B cell (primary cell): ENCODE measurements around the gene PET100.

ENCODE experiments used
- CTCF ChIP-seq: fragments of 200-600 bp; IDR thresholded peaks from one replicate; pipeline ENCODE4 v1.8.0; 2022; ENCODE audit warnings: antibody characterized with exemption, mild to moderate bottlenecking
- EZH2 ChIP-seq: IDR thresholded peaks from 2 replicates; pipeline ENCODE4 v1.6.1; 2012; ENCODE audit warnings: borderline replicate concordance, low read depth, mild to moderate bottlenecking, moderate library complexity, low read length; ENCODE audit not compliant: insufficient read depth, poor library complexity, severe bottlenecking

- TF ChIP-seq CTCF (no peak), EZH2 (no peak)
These were observed 39.2 kb downstream of the PET100 start, which contains the start of gene RETN for GRCh38 chr19:7668842-7669241.
